NCI-H345 (cell line): Measurements from ENCODE around the gene FYN.

Source experiments
- DNase-seq: peaks from one replicate; lab custom pipeline; 2025; lab: John Stamatoyannopoulos, UW

FYN gene

DNA sequence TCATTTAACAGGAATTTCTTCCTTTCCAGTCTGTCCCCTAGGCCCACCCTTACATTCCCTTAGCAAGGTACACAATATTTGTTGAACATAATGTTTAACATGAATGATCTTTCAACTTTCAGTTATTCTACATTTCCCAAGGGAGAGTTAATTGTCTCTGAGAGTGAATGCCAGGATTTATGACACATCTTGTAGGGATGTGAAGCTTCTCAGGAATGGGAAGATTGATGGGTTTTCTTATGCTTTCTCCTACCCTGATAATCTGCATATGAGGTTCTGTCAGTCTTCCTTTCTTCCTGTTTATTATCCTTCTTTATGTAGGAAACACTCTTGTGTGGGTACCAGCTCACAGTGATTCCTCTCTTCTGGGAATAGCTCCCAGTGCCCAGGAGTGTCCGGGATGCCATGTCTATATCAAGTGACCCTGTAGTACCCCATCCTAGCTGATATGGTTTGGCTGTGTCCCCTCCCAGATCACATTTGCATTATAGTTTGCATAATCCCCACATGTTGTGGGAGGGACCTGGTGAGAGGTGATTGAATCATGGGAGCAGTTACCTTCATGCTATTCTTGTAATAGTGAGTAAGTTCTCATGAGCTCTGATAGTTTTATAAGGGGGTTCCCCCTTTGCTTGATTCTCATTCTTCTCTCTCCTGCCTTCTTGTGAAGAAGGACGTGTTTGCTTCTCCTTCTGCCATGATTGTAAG lies 7.1 kb upstream of the FYN start:
- no peak for DNase-seq

DNA sequence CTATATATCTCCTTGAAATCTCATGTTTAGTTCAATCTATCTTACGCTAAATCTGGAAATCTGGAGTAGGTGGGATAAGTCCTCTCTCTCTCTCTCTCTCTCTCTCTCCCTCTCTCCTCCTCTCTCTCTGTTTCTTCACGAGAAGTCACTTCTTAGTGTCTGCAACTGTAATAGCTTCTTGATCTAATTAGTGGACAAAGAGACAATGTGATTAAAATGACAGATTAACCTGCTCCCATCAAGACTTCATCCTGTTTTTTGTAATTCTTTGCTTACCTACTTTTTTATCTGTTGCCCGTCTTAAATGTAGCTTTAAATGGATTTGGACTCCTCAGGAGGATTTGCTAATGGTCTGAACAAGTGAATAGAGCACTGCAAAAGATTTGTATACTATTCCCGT lies 2.5 kb upstream of the FYN start:
- DNase-seq, result no peak

- peak; percentile 31 for DNase-seq
Measured at GRCh38 chr6:111874025-111874415, 768 bp upstream of the FYN start.

GRCh38 chr6:111872401-111873177 lies 663 bp downstream of the FYN start:
- peak; percentile 65 for DNase-seq

GRCh38 chr6:111871725-111872400 lies 1.4 kb downstream of the FYN start:
- no peak for DNase-seq

DNA sequence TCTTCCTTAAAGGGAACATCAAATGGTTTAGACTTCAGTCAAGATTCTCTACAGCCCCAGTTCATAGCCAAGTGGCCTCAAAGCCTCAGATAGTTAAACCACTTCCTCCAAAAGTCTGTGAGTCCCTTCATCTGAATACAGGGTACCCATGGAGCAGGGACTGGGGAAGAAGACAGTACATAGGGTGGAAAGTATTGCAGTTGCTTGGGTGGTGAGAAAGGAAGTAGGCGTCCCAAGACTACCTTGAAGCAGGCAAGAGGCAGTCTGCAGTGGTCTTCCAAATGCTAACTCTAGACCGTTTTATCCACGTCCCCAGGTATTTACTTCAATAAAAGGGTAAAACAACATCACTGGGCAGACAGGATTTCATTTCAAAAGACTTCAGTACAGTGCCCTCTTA lies 2.0 kb downstream of the FYN start:
- DNase-seq, result no peak

DNA sequence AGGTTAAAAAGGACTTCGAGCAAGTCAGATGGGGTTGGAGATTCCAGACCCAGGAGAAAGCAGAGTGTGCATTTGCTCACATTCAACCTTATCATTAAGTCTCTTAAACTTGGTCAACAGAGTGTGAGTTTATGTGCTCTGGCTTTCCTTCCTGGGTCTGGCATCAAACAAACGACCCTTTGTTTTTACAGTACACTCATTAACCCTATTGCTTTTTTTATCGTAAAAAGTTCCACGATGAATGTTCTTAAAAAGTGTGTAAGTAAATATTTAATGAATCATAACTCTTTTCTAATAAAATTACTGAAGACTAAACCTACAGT lies 2.5 kb downstream of the FYN start:
- DNase-seq, result no peak

DNA sequence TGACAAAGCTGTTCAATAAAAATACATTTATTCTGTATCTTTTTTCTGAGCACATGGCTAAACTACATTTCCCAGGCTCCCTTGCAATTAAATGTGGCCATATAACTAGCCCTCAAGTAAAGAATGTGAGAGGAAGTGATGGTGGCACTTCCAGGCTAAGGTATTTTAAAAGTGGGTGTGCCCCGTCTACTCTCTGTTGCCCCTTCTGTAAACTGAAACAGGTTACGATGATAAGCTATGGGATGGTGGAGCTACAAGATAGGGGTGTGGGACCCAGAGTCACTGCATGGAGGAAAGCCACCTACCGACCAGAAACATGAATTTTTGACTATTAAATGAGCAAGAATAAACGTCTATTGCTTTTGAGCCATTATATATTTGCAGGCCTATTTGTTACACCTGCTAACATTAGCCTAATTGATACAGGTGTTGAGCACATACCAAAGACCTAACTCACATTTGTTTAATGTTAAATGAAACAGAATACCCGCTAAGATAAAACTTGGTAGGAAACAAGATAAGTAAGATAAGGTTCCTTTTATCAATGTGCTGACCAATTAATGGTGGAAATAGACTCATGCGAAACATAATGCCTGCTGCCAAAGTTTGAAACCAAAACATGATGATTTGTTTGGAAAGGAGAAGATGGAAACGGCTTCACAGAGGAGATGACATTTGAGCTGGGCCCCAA lies 3.1 kb downstream of the FYN start:
- DNase-seq, result no peak

DNA sequence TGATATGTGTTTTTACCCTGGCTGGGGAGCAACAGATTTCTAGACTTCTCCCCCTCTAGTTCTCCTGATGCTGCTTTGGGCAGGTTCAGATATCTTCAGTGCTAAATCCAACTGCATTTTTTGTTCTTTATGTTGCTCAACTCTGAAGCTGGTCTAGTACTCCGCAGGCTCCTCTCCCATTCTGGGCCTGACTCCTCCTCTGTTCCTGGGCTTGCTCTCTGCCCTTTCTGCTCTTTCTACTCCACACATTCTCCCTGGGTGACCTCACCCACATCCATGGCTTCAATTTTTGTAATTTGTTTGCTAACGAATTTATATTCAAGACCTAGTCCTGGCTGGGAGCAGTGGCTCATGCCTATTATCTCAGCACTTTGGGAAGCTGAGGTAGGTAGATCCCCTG lies 6.4 kb downstream of the FYN start:
- no peak for DNase-seq

DNA sequence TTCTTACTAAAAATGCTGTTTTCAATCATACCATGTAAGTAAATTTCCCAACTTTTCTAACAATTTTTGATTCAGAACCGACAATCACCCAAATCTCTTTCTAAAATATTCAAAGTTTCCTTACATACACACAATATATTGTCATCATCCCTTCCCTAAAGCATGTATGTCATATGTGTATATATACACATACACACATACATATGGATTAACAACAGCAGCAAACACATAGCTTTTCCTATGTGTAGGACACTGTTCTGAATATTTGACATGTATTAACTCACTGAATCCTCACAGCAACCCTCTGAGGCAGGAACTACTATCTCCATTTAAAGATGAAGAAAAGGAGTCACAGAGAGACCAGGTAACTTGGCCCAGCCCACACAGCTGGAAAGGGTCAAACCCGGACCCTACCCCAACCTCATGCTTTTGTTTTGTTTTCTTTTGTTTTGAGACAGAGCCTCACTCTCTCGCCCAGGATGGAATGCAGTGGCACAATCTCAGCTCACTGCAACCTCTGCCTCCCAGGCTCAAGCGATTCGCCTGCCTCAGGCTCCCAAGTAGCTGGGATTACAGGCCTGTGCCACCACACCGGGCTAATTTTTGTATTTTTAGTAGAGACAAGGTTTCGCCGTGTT lies 7.2 kb downstream of the FYN start:
- no peak for DNase-seq

GRCh38 chr6:111865049-111865585 lies 8.1 kb downstream of the FYN start:
- no peak for DNase-seq

- DNase-seq, result no peak
Measured at GRCh38 chr6:111864138-111865048, 8.9 kb downstream of the FYN start.

GRCh38 chr6:111862741-111863140 lies 10.5 kb downstream of the FYN start:
- no peak for DNase-seq

- no peak for DNase-seq
Measured at GRCh38 chr6:111862314-111862713, 10.9 kb downstream of the FYN start.

- peak; percentile 97 for DNase-seq
Measured at GRCh38 chr6:111861431-111861885, 11.8 kb downstream of the FYN start.

DNA sequence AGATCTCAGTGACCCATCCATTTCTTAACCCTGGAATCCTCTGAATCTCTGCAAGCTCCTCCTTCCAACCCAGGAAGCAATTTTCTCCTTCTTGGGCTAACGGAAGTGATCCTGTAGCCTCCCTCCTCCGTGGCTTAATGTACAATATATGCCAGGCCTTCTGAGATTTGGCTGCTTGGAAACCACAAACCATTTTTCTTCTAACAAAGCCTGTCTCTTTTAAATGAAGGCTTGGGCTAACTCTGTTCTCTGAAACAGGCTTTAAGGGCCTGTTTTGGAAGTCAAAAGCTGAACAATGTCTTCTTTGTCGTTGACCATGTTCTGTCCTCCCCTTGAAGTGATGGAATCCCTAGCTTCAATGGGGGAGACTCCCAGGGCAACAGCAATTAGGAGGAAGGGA lies 14.9 kb downstream of the FYN start:
- no peak for DNase-seq

DNA sequence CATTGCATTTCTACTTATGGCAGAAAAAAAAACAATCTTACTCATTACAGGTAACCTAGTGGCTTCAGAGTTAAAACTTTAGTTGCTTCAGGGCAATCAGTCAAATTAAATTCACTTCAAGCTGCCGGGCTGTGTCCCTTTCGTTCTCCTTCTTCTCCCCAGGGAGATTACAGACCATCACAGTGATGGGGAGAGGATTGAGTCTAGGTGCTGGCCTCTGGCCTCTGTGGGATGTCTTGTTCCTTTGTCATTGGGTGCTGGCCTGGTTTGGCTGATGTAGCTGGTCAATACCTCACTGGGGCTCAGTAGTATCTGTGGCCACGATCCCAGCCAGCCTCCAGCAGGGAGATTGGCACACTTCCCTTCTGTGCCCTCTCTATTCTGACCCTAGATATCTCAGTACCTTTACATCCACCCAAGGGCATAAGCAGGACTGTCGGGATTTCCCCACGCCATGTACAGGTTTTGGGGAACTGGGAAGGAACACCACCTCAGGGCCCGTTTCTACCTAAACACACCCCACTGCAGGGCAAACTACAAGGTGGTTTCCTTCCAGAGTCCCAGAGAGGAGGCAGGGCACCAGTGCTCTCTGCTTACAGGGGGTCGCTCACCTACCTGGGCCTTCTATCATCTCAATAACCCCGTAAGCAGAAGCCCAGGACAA lies 15.4 kb downstream of the FYN start:
- DNase-seq, result no peak

DNA sequence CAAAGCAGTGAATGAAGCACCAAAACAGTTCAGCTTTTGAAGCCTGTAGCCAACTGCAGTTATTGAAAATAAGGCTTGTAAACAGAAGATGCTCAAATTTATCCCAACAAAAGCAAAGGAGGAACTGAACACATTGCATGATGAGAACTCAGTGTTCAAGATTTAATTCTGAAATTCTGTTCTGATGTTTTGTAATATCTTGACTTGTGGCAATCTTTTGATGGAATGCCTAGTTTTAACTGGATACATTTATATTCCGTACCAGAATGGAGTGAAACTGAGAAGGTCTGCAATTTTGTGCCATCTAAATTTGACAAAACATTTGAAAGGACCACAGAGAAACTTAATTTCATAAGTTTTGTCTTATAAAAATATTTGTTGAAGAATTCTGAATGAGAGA lies 17.5 kb downstream of the FYN start:
- DNase-seq, result no peak

GRCh38 chr6:111854683-111855082 lies 18.6 kb downstream of the FYN start:
- DNase-seq, result no peak

- no peak for DNase-seq
Measured at GRCh38 chr6:111852725-111853124, 20.5 kb downstream of the FYN start.
